Mucosa of rectum (tissue), 2 donors: ENCODE data around the gene NLGN1.

ENCODE experiments used
- H3K27ac ChIP-seq, 2 donors: one replicate each; pipeline ENCODE4 v1.7.0; 2013; ENCODE audit warnings: inconsistent platforms in 2 of 2, low read depth in 2 of 2, low read length in 2 of 2
- H3K27me3 ChIP-seq, 2 donors: one replicate each; pipeline ENCODE4 v1.7.0; 2013; ENCODE audit warnings: low read length in 2 of 2; ENCODE audit not compliant: control insufficient read depth in 2 of 2, insufficient read depth in 2 of 2
- H3K36me3 ChIP-seq, 2 donors: one replicate each; pipeline ENCODE4 v1.7.0; 2013; ENCODE audit warnings: low read length in 2 of 2; ENCODE audit not compliant: control insufficient read depth in 2 of 2, insufficient read depth in 2 of 2
- H3K4me1 ChIP-seq, 2 donors: one replicate each; pipeline ENCODE4 v1.7.0; 2013; ENCODE audit warnings: low read length in 2 of 2, mild to moderate bottlenecking in 1 of 2; ENCODE audit not compliant: control insufficient read depth in 2 of 2, insufficient read depth in 2 of 2
- H3K4me3 ChIP-seq, 2 donors: one replicate each; pipeline ENCODE4 v1.7.0; 2013; ENCODE audit warnings: low read length in 2 of 2
- H3K9ac ChIP-seq, 2 donors: one replicate each; pipeline ENCODE4 v1.7.0; 2013; ENCODE audit warnings: low read length in 2 of 2, low read depth in 1 of 2, mild to moderate bottlenecking in 1 of 2
- H3K9me3 ChIP-seq, 2 donors: one replicate each; pipeline ENCODE4 v1.7.0; 2013; ENCODE audit warnings: low read length in 2 of 2; ENCODE audit not compliant: control insufficient read depth in 2 of 2
- donor health status: healthy.
- donor health status: Normal muscosa, but diverticular disease.

Gene NLGN1

GRCh38 chr3:174325171-174325570, 927.6 kb downstream of the NLGN1 start:
- Histone ChIP-seq H3K27me3 (no peaks in the 10 kb centered on the region), H3K4me1 (no peaks in the 10 kb centered on the region), H3K9me3 (no peaks in the 10 kb centered on the region), H3K9ac (no peak overlapping the region), H3K4me3 (no peak overlapping the region), H3K36me3 (no peaks in the 10 kb centered on the region), H3K27ac (no peak overlapping the region)

GRCh38 chr3:174325834-174326700, 928.5 kb downstream of the NLGN1 start:
- H3K36me3 ChIP-seq, result no peaks in the 10 kb centered on the region
- H3K4me1 ChIP-seq, result no peaks in the 10 kb centered on the region
- H3K27me3 ChIP-seq, result no peaks in the 10 kb centered on the region
- H3K9me3 ChIP-seq, result no peaks in the 10 kb centered on the region
- no peak overlapping the region for H3K9ac ChIP-seq
- H3K27ac ChIP-seq, result no peak overlapping the region
- no peak overlapping the region for H3K4me3 ChIP-seq

GRCh38 chr3:174329321-174329720, 931.8 kb downstream of the NLGN1 start:
- no peak overlapping the region for H3K4me3 ChIP-seq
- H3K27me3 ChIP-seq, result no peaks in the 10 kb centered on the region
- no peaks in the 10 kb centered on the region for H3K36me3 ChIP-seq
- no peaks in the 10 kb centered on the region for H3K4me1 ChIP-seq
- H3K9ac ChIP-seq, result no peak overlapping the region
- H3K9me3 ChIP-seq, result no peaks in the 10 kb centered on the region
- H3K27ac ChIP-seq, result no peak overlapping the region

- H3K4me1 ChIP-seq, result no peaks in the 10 kb centered on the region
- no peaks in the 10 kb centered on the region for H3K36me3 ChIP-seq
- H3K27me3 ChIP-seq, result no peaks in the 10 kb centered on the region
- no peak overlapping the region for H3K4me3 ChIP-seq
- no peak overlapping the region for H3K27ac ChIP-seq
- no peak overlapping the region for H3K9ac ChIP-seq
- H3K9me3 ChIP-seq, result no peaks in the 10 kb centered on the region
These were observed 932.8 kb downstream of the NLGN1 start for GRCh38 chr3:174330303-174330702.

- Histone ChIP-seq H3K4me1 (no peaks in the 10 kb centered on the region), H3K4me3 (no peak overlapping the region), H3K9me3 (no peaks in the 10 kb centered on the region), H3K9ac (no peak overlapping the region), H3K27me3 (no peaks in the 10 kb centered on the region), H3K27ac (no peak overlapping the region), H3K36me3 (no peaks in the 10 kb centered on the region)
These were observed 933.7 kb downstream of the NLGN1 start for GRCh38 chr3:174331095-174331800.

- Histone ChIP-seq H3K27ac (no peak overlapping the region), H3K36me3 (no peaks in the 10 kb centered on the region), H3K9me3 (no peaks in the 10 kb centered on the region), H3K4me1 (no peaks in the 10 kb centered on the region), H3K27me3 (no peaks in the 10 kb centered on the region), H3K4me3 (no peak overlapping the region), H3K9ac (no peak overlapping the region)
These were observed 934.8 kb downstream of the NLGN1 start for GRCh38 chr3:174332391-174332790.

- Histone ChIP-seq H3K4me3 (no peak overlapping the region), H3K4me1 (no peaks in the 10 kb centered on the region), H3K27me3 (no peaks in the 10 kb centered on the region), H3K9me3 (no peaks in the 10 kb centered on the region), H3K27ac (no peak overlapping the region), H3K36me3 (no peaks in the 10 kb centered on the region), H3K9ac (no peak overlapping the region)
These were observed 936.1 kb downstream of the NLGN1 start for GRCh38 chr3:174333640-174334039.

- Histone ChIP-seq H3K27me3 (no peaks in the 10 kb centered on the region), H3K9ac (no peak overlapping the region), H3K27ac (no peak overlapping the region), H3K4me1 (no peaks in the 10 kb centered on the region), H3K4me3 (no peak overlapping the region), H3K9me3 (no peaks in the 10 kb centered on the region), H3K36me3 (no peaks in the 10 kb centered on the region)
These were observed 936.6 kb downstream of the NLGN1 start for GRCh38 chr3:174334111-174334510.

GRCh38 chr3:174335324-174335723, 937.8 kb downstream of the NLGN1 start:
- H3K9me3 ChIP-seq, result no peaks in the 10 kb centered on the region
- no peak overlapping the region for H3K4me3 ChIP-seq
- no peak overlapping the region for H3K27ac ChIP-seq
- no peaks in the 10 kb centered on the region for H3K4me1 ChIP-seq
- no peaks in the 10 kb centered on the region for H3K27me3 ChIP-seq
- no peaks in the 10 kb centered on the region for H3K36me3 ChIP-seq
- no peak overlapping the region for H3K9ac ChIP-seq

- Histone ChIP-seq H3K27me3 (no peaks in the 10 kb centered on the region), H3K9ac (no peak overlapping the region), H3K36me3 (no peaks in the 10 kb centered on the region), H3K9me3 (no peaks in the 10 kb centered on the region), H3K4me1 (no peaks in the 10 kb centered on the region), H3K27ac (no peak overlapping the region), H3K4me3 (no peak overlapping the region)
These were observed 938.4 kb downstream of the NLGN1 start for GRCh38 chr3:174335910-174336309.
